Mesodermal cell (in vitro differentiated cells): ENCODE data around the gene GRAMD1C. TPM values are rescaled to one million over a fixed set of nuclear protein-coding genes. Genes with fewer than 3 reads are reported as not detected.
A peak's percentile ranks its signal among the peaks of the same experiment; 100 is the strongest.

Source experiments
- H3K27ac ChIP-seq: 2 replicates; pipeline ENCODE4 v1.7.0; 2013; ENCODE audit warnings: mild to moderate bottlenecking, low read depth, low read length, moderate library complexity; ENCODE audit not compliant: severe bottlenecking
- H3K36me3 ChIP-seq: 2 replicates; pipeline ENCODE4 v1.7.1; 2013; ENCODE audit warnings: mild to moderate bottlenecking, low read length, moderate library complexity; ENCODE audit not compliant: control insufficient read depth, insufficient read depth
- H3K4me1 ChIP-seq: one replicate; pipeline ENCODE4 v1.7.1; 2013; ENCODE audit warnings: mild to moderate bottlenecking, low read length; ENCODE audit not compliant: insufficient read depth, control insufficient read depth, poor library complexity, severe bottlenecking
- H3K4me3 ChIP-seq: 2 replicates; pipeline ENCODE4 v1.7.0; 2013; ENCODE audit warnings: low read length, control low read depth, mild to moderate bottlenecking; ENCODE audit not compliant: insufficient read depth, poor library complexity, severe bottlenecking; ENCODE audit errors: extremely low read depth
- H3K9me3 ChIP-seq: 2 replicates; pipeline ENCODE4 v1.7.1; 2013; ENCODE audit warnings: mild to moderate bottlenecking, low read length, moderate library complexity; ENCODE audit not compliant: control insufficient read depth
- WGBS, 2 experiments: methylation state at CpG; one replicate each; pipeline ENCODE4 v1.1.5; 2013; ENCODE audit warnings: missing lambda C conversion rate in 2 of 2; ENCODE audit not compliant: insufficient coverage in 2 of 2; 5-methylcytosine and 5-hydroxymethylcytosine counted together
- polyA plus RNA-seq, 2 experiments: library from polyadenylated mRNA; stranded (reverse); fragments of 50-300 nt; gene quantifications; one replicate each; pipeline ENCODE4 v1.2.3, GENCODE V29; 2013

Gene GRAMD1C
- 6.5 TPM for polyA plus RNA-seq (2013, experiment 1 of 2)
- 5.3 TPM for polyA plus RNA-seq (2013, experiment 2 of 2)

DNA sequence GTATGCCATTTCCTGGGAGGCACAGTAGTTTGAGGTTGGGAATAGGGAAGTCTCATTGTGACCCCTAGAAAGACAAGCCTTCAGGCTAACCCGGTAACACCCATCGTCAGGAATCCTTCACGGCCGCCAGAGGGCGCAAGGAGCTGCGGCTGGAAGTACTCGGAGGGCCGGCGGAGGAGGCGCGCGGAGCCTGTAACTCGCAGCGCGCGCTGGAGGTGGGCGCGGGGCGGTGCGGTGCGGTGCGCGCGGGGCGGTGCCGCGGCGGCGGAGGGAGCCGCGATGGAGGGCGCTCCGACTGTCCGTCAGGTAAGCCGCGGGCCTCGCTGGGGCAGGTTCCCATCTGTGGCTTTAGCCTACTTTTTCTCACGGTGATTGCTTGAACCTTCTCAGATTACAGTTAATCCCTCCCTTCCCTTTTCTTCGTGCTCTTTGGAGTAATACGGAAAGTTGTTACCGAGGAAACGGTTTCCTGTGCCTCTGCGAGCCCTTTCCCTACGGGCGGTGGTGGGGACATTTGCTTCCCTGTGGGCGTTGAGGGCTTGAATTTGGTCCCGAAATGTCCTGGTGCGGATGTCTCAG is at the start of gene GRAMD1C:
Gene GRAMD1C (plus strand): TSS at position 158 of the 579 bp plus-strand sequence. CDS start 122 bp downstream, at position 280.
- 0% methylated on average over 37 to 41 of the region's 48 CpGs for WGBS, 2 experiments
- Histone ChIP-seq H3K27ac (no peak within 1 kb of the TSS), H3K4me3 (peak within 1 kb of the TSS; percentile 55)

DNA sequence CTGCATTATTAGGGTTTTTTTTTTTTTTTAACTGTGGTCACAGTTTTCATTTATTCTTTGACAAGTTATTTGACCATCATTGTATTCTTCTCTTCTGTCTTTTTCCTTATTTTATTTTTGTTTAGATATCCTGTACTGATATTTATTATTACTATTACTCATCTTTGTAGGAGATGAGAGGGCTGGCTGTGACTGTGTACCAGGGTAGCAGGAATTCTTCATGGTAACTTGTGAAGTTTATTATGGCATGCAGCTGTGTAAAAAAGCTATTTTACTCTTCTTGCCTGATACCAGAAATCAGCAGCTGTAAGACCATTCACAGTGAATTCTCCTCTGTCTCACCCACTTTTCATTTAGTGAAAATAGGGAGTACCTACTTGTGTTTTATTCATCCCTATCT is 47.2 kb upstream of the GRAMD1C start:
- Histone ChIP-seq H3K27ac (no peak overlapping the region), H3K4me3 (no peak overlapping the region), H3K36me3 (peaks cover 34% of the 10 kb centered on the region), H3K4me1 (no peaks in the 10 kb centered on the region), H3K9me3 (no peaks in the 10 kb centered on the region)

More for the DNA sequence above, at the start of gene GRAMD1C:
- no peaks in the 10 kb centered on the region for H3K9me3 ChIP-seq
- no peaks in the 10 kb centered on the region for H3K4me1 ChIP-seq
- H3K36me3 ChIP-seq: no peaks in the 10 kb centered on the region

DNA sequence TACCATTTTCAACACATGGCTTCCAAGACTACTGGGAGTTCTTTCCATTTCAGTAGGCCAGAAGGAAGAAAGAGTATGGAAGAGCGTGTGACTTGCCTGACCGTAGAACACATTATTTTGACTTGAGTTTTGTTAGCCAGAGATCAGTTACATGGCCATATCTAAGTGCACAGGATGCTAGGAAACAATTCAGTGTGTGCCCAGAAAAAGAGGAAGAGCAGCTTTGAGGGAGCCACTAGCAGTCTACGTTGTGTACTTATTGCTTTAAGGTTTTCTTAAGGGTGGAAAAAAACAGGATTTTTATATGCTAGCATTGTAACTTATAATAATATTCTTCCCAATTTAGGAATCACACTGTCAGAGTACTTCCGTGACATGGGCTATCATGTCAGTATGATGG is 44.1 kb upstream of the GRAMD1C start:
- peaks cover 20% of the 10 kb centered on the region for H3K36me3 ChIP-seq
- no peaks in the 10 kb centered on the region for H3K9me3 ChIP-seq
- H3K4me3 ChIP-seq: no peak overlapping the region
- 94 to 100% methylated on average over 2 to 3 of the region's 4 CpGs for WGBS, 2 experiments
- H3K4me1 ChIP-seq: no peaks in the 10 kb centered on the region
- no peak overlapping the region for H3K27ac ChIP-seq

DNA sequence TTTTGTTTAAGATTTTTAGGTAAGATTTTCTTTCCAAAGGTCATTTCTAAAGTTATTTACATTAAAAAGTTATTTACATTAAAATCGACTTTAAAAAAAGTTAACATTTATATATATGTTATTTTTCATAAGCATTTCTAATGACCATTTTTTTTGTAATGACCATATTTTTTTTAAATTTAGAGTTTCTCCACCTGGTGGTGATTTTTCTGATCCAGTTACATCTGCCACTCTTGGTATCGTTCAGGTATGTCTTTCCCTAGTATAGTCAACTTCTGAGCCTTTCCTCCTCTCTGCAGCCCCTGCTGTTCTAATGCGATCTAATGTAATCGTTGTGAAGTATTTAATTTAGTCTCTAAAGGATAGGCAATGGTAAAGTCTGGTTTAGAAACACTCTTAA is 42.9 kb upstream of the GRAMD1C start:
- Histone ChIP-seq H3K36me3 (peaks cover 17% of the 10 kb centered on the region), H3K4me3 (no peak overlapping the region), H3K9me3 (no peaks in the 10 kb centered on the region), H3K4me1 (no peaks in the 10 kb centered on the region), H3K27ac (no peak overlapping the region)
- 75 to 83% methylated on average over 1 of the region's 4 CpGs for WGBS, 2 experiments

DNA sequence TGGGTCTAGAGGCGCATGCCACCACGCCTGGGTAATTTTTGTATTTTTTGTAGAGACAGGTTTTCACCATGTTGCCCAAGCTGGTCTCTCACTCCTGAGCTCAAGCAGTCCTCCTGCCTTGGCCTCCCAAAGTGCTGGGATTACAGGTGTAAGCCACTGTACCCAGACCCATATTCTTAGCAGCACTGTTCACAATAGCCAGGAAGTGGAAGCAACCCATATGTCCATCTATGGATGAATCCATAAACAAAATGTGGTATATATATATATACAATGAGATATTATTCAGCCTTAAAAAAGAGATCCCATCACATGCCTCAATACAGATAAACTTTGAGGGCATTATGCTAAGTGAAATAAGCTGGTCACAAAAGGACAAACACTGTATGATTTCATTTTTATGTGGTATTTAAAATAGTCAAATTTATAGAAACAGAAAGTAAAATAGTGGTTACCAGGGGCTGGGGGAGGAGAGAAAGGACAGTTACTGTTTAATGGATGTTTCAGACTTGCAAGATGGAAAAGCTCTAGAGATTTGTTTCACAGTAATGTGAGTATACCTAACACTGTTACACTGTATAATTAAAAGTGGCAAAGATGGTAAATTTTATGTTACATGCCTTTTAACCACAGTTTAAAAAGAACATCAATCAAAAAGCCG is 35.7 kb upstream of the GRAMD1C start:
- Histone ChIP-seq H3K4me1 (no peaks in the 10 kb centered on the region), H3K4me3 (no peak overlapping the region), H3K36me3 (peaks cover 23% of the 10 kb centered on the region), H3K9me3 (no peaks in the 10 kb centered on the region), H3K27ac (no peak overlapping the region)
- no CpG with 5 or more reads among the region's 3 CpGs for WGBS, 2 experiments

DNA sequence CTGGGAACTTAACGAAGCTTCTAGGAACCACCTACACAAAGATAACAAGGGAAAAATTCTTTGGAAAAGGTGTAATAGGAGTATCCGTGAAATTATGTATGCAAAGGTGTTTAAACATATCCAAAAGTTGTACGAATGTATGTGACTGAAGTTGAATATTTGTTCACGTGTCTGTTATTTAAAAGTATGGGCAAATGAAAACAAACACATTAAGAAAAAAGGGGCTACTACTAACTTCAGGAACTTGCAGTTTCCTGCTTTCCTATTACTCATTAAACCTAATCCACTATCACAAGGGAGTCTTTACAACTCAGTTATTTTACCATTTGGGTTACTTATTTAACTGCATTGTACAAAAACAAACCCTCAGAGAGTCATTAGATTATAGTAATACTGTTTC is 33.9 kb upstream of the GRAMD1C start:
- Histone ChIP-seq H3K36me3 (peaks cover 30% of the 10 kb centered on the region), H3K4me1 (no peaks in the 10 kb centered on the region), H3K9me3 (no peaks in the 10 kb centered on the region), H3K4me3 (no peak overlapping the region), H3K27ac (no peak overlapping the region)
- WGBS, 2 experiments: no CpG with 5 or more reads among the region's 4 CpGs

DNA sequence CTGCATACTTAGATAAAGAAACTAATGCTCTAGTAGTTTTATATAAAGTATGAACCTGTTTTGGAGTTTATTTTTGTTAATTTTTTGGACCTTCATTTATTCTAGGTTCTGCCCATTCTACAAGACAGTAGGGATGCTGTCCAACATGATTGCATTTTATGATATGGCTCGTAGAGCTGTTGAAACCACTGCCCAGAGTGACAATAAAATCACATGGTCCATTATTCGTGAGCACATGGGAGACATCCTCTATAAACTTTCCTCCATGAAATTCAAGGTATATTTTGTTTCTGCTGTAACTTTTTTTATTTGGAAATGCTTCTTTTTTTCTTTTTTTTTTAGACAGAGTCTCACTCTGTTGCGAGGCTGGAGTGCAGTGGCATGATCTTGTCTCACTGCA is 33.3 kb upstream of the GRAMD1C start:
- peaks cover 30% of the 10 kb centered on the region for H3K36me3 ChIP-seq
- H3K9me3 ChIP-seq: no peaks in the 10 kb centered on the region
- H3K4me3 ChIP-seq: no peak overlapping the region
- WGBS, 2 experiments: 95% methylated on average over 2 of the region's 3 CpGs; no CpG with 5 or more reads in 1 of the 2 experiments
- H3K4me1 ChIP-seq: no peaks in the 10 kb centered on the region
- no peak overlapping the region for H3K27ac ChIP-seq

DNA sequence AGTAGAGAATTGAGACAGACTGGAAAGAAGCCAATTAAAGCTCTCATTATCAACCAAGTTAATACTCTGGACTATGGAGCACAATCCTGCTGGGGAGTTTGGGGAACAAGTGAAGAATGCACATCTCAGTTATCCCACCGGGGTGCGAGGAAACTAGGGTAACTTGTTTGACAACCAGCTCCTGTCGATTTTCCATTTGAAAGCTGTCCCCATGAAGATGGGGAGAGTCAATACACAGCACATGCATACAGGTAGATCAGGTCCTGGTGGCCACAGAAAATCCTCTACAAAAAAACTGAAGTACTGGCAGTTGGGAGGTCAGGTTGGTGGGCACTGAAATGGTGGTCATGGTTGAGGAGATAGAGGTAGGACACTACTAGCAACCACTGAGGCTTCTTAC is 25.7 kb upstream of the GRAMD1C start:
- WGBS, 2 experiments: 95 to 96% methylated on average over 2 to 3 of the region's 3 CpGs
- no peak overlapping the region for H3K4me3 ChIP-seq
- H3K36me3 ChIP-seq: peaks cover 8% of the 10 kb centered on the region
- no peaks in the 10 kb centered on the region for H3K4me1 ChIP-seq
- H3K27ac ChIP-seq: no peak overlapping the region
- no peaks in the 10 kb centered on the region for H3K9me3 ChIP-seq

DNA sequence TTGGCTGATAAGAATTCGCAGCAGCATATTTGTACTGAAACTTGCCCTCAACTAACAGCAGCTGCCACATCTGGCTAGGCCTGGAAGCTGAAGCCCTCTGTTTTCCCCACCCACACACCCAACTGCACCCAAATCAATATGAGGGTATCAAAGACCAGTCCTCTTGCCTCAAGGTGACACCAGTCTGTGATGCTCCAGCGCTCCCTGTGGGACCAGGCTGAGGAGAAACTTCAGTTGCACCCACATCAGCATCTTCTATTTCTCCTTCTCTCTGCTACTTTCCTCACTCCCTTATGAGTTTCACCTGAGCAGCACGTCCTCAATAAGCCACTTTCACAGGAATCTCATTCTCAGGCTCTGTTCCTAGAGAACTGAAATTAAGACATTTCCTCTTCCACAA is 18.7 kb upstream of the GRAMD1C start:
- Histone ChIP-seq H3K4me1 (peaks cover 3% of the 10 kb centered on the region), H3K4me3 (no peak overlapping the region), H3K9me3 (no peaks in the 10 kb centered on the region), H3K36me3 (no peaks in the 10 kb centered on the region), H3K27ac (no peak overlapping the region)
- WGBS, 2 experiments: 90 to 100% methylated on average over 2 of the region's 3 CpGs

DNA sequence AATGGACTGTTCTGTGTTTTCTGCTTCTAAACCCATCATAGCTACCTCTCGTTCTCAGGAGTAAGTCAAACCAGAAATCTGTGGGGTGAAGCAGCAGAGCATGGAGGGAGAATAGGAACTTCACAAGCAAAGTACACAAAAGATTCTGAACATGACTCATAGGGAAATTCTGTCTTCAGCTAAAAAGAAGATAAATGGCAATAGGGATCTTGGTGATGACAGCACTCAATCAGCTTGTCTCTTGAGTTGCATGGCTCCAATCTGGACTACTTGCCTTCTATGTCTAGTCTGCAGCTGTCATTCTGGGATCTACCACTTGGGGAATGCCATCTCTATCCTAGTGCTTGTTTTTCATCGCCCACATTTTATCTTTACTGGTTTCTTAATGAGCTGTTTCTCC is 13.5 kb upstream of the GRAMD1C start:
- no peaks in the 10 kb centered on the region for H3K36me3 ChIP-seq
- peak overlapping the region; percentile 24 for H3K27ac ChIP-seq
- 100% methylated on average over 1 of the region's 2 CpGs for WGBS, 2 experiments
- no peaks in the 10 kb centered on the region for H3K9me3 ChIP-seq
- H3K4me1 ChIP-seq: peaks cover 13% of the 10 kb centered on the region
- H3K4me3 ChIP-seq: no peak overlapping the region

DNA sequence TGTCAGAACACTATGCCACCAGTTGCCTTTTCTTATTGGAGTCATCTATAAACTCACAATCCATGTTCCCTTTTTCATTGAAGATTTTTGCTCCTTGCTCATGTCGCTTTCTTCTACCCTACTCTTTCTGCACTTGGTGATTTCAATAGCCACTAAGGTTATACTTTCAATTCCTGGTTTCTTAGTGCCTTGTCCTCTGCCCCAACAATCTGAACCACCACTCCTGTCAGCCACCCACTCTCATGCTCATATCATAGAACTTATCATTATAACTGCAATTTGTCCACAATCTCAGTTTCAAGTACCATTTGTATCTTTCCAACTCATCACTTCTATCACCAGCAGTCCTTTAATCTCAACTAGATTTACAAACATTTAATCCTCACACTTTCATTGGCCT is 10.0 kb upstream of the GRAMD1C start:
- H3K9me3 ChIP-seq: no peaks in the 10 kb centered on the region
- no peaks in the 10 kb centered on the region for H3K36me3 ChIP-seq
- WGBS, 2 experiments: 91 to 100% methylated on average over 1 of the region's 1 CpG
- no peak overlapping the region for H3K27ac ChIP-seq
- peaks cover 21% of the 10 kb centered on the region for H3K4me1 ChIP-seq
- H3K4me3 ChIP-seq: no peak overlapping the region
